ENCODE results near the gene KATNB1.

KATNB1 gene

DNA sequence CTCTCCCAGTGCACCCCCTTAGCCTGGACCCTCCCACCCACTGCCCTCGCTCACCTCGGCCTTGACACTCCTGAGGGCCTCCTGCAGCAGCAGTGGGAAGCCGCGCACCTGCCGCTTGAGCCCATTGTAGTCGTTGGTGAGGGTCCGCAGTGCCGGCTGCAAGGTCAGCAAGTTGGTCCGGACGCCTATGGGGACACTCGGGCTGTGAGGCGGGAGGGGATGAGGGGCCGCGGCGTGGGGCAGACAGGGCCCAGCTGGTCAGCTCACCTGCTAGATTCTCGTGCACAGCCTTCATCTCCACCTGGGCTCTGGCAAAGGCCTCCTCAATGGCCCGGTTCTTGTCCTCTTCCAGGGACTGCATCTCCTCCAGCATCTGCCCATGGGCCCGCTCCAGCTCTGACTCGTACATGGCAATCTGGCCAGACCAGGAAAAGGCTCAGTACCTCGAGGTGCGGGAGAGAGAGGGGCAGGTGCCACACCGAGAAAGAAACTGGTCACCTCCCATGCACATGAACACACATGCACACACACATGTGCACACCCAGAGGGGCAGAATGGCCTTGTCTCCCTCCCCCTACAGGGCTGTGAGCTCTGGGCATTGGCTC, 34.1 kb downstream of the KATNB1 start:
- Histone ChIP-seq H3K36me3 (no peaks in the 10 kb centered on the region), H3K4me3 (ENCODE audit: low read depth in 1 of 2, low read length in 1 of 2) (no peak overlapping the region), H3K27ac (no peak overlapping the region), H3K27me3 (no peaks in the 10 kb centered on the region), H3K9me3 (no peaks in the 10 kb centered on the region), H3K4me1 (ENCODE audit: control insufficient read depth in 1 of 2, insufficient read depth in 1 of 2, low read depth in 1 of 2, low read length in 1 of 2) (no peaks in the 10 kb centered on the region)
- TF ChIP-seq, protein P1, sequence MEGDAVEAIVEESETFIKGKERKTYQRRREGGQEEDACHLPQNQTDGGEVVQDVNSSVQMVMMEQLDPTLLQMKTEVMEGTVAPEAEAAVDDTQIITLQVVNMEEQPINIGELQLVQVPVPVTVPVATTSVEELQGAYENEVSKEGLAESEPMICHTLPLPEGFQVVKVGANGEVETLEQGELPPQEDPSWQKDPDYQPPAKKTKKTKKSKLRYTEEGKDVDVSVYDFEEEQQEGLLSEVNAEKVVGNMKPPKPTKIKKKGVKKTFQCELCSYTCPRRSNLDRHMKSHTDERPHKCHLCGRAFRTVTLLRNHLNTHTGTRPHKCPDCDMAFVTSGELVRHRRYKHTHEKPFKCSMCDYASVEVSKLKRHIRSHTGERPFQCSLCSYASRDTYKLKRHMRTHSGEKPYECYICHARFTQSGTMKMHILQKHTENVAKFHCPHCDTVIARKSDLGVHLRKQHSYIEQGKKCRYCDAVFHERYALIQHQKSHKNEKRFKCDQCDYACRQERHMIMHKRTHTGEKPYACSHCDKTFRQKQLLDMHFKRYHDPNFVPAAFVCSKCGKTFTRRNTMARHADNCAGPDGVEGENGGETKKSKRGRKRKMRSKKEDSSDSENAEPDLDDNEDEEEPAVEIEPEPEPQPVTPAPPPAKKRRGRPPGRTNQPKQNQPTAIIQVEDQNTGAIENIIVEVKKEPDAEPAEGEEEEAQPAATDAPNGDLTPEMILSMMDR (IDR thresholded peaks at IDR 0.05) = no peak

DNA sequence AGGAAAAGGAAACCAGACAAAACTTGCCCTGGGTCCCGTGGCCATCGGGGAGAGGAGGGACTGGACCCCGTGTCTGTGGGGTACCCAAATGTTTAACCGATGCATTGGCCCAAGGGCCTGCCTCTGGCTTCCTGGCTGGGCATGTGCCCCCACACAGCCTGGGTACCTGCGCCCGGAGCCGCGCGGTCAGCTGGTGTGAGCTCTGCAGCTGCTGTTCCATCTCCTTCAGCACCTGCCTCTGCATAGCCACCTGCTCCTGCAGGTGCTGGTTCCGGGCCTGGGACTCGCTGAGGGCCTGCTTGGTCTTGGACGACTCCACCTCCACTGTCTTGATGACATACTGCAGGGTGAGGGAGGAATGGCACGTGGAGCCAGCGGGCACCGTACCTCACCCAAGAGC, 34.8 kb downstream of the KATNB1 start:
- TF ChIP-seq, protein P1 (IDR thresholded peaks at IDR 0.05) = no peak
- Histone ChIP-seq H3K27me3 (no peaks in the 10 kb centered on the region), H3K4me1 (ENCODE audit: control insufficient read depth in 1 of 2, insufficient read depth in 1 of 2, low read depth in 1 of 2, low read length in 1 of 2) (no peaks in the 10 kb centered on the region), H3K4me3 (ENCODE audit: low read depth in 1 of 2, low read length in 1 of 2) (no peak overlapping the region), H3K9me3 (no peaks in the 10 kb centered on the region), H3K36me3 (no peaks in the 10 kb centered on the region), H3K27ac (no peak overlapping the region)

DNA sequence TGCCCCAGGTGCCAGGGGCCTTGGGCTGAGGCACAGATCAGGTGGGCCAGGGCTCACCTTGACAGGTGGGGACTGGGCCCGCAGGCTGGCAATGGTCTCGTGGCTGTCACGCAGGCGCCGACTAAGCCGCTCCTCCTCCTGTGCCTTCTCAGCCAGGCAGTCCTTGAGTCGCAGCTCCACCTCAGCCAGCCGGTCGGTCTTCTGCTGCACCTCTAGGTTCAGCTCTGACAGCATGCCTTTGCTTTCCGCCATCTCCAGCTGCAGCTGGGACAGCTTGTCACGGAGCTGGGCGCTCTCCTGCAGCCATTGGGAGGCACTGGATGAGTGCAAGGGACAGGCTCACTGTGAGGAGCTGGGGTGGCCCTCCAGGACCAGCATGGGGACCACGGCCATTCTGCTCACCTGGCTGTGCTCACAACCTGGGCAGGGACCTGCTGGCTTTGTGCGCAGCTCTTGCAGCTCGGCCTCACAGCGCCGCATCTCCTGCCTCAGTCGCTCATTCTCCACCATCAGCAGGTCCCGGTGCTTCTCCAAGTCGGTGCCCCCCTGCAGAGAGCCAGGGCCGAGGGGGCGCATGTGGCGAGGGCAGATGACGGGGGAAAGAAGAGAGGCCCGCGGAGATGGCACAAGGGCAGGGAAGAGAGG, 35.7 kb downstream of the KATNB1 start:
- Histone ChIP-seq H3K36me3 (no peaks in the 10 kb centered on the region), H3K9me3 (no peaks in the 10 kb centered on the region), H3K27ac (no peak overlapping the region), H3K4me1 (ENCODE audit: control insufficient read depth in 1 of 2, insufficient read depth in 1 of 2, low read depth in 1 of 2, low read length in 1 of 2) (no peaks in the 10 kb centered on the region), H3K4me3 (ENCODE audit: low read depth in 1 of 2, low read length in 1 of 2) (no peak overlapping the region), H3K27me3 (no peaks in the 10 kb centered on the region)
- TF ChIP-seq, protein P1 (IDR thresholded peaks at IDR 0.05) = no peak

DNA sequence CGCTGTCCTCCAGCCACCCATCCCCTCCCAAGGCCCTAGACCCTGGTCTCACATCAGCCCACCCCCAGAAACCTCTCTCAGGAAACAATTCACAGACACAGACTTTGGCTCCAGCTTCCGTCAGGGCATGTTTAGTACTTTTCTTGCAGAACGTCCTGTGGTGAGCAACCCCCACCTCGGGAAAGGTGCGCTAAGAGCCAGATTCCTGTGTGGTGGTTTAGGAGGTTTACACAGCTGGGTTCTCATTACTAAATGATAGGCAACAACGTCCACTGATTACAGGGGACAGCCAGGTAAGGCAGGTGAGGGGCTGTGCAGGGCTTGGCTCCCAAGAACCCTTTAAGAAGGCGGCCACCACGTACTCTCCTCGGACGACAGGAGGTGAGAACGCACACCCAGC, 37.4 kb downstream of the KATNB1 start:
- Histone ChIP-seq H3K36me3 (no peaks in the 10 kb centered on the region), H3K4me3 (ENCODE audit: low read depth in 1 of 2, low read length in 1 of 2) (no peak overlapping the region)
- TF ChIP-seq, protein P1 (IDR thresholded peaks at IDR 0.05) = no peak

DNA sequence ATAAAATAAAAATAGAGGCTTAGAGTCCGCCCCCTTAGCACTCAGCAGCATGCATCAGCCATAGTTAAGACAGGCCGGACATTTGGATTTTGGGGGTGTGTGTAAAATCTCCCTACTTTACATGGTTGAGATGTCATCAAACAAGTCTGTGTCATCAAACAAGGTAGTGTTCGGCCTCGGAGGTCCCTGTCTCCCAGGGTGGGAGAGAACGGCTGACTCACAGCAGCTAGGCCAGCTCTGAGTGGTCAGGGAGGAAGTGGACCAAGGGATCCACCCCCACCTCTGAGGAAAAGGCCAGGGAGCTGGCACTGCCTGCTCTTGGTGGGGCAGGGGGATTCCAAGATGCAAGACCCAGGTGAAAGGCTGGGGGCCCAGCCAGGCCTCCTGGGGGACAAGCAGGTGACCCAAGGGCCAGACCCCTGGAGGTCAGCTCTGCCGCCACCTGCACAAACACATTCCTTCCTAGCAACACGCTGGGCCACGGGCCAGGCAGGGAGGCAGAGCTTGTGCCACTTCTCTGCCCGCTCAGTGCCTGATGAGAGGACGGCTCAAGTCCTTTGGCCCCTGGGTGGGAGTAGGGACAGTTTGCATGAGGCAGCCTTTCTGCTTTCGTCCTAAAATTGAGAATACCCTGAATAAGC, 38.2 kb downstream of the KATNB1 start:
- no peaks in the 10 kb centered on the region for H3K9me3 ChIP-seq
- H3K4me3 ChIP-seq (ENCODE audit: low read depth in 1 of 2, low read length in 1 of 2) = no peak overlapping the region
- no peak overlapping the region for H3K27ac ChIP-seq
- no peaks in the 10 kb centered on the region for H3K4me1 ChIP-seq (ENCODE audit: control insufficient read depth in 1 of 2, insufficient read depth in 1 of 2, low read depth in 1 of 2, low read length in 1 of 2)
- TF ChIP-seq, protein P1 (IDR thresholded peaks at IDR 0.05) = no peak
- no peaks in the 10 kb centered on the region for H3K36me3 ChIP-seq
- no peaks in the 10 kb centered on the region for H3K27me3 ChIP-seq

More for the DNA sequence above, 37.4 kb downstream of the KATNB1 start:
- H3K9me3 ChIP-seq = no peaks in the 10 kb centered on the region
- H3K27me3 ChIP-seq = no peaks in the 10 kb centered on the region
- no peak overlapping the region for H3K27ac ChIP-seq
- H3K4me1 ChIP-seq (ENCODE audit: control insufficient read depth in 1 of 2, insufficient read depth in 1 of 2, low read depth in 1 of 2, low read length in 1 of 2) = no peaks in the 10 kb centered on the region
